AG10803 (cell line): ENCODE measurements around the gene DGKD.

Experiments used
- DNase-seq: peaks from one replicate; pipeline ENCODE4 v3.0.0; 2010; ENCODE audit warnings: low read depth
- H3K4me3 ChIP-seq: 2 replicates; pipeline ENCODE4 v1.5.1; 2011; ENCODE audit warnings: mild to moderate bottlenecking, low read length, control low read depth
- CTCF ChIP-seq: conservative IDR thresholded peaks from 2 replicates; pipeline ENCODE4 v1.5.1; 2011; ENCODE audit warnings: mild to moderate bottlenecking, low read length, control low read depth, inconsistent platforms

The DGKD gene

GRCh38 chr2:233435436-233436190, 81.3 kb downstream of the DGKD start:
- DNase-seq: no peak
- no peak for TF ChIP-seq CTCF
- no peak overlapping the region for H3K4me3 ChIP-seq

GRCh38 chr2:233436191-233436581, 81.9 kb downstream of the DGKD start:
- H3K4me3 ChIP-seq: no peak overlapping the region
- TF ChIP-seq CTCF: no peak
- DNase-seq: no peak

- no peak for TF ChIP-seq CTCF
- no peak for DNase-seq
- H3K4me3 ChIP-seq: no peak overlapping the region
These were observed 82.6 kb downstream of the DGKD start for GRCh38 chr2:233436691-233437438.

- no peak overlapping the region for H3K4me3 ChIP-seq
- no peak for TF ChIP-seq CTCF
- no peak for DNase-seq
These were observed 83.2 kb downstream of the DGKD start for GRCh38 chr2:233437439-233437955.

DNA sequence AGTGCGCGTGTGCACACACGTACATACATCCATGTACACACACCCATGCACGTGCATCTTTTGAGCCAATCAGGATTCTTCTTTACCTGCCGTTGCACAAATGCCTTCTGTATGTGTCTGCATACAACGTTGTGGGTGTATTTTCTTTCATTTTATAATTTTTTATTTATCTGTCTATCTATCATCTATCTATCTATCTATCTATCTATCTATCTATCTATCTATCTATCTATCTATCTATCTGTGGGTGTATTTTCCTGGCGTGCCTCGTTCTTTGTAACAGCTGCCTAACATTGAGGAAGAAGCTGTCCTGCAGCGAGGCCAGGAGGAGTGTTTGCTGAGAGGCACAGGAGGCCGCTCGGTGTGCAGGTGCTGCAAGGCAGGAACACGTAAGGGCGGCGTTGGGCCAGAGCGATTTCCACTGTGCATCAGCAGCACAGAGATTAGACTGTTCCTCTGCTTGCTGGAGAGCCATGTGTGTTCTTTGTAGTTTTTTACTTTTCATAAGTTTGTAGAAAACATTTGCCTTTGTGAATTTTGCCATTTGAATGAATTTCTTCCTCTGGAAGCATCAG, 84.4 kb downstream of the DGKD start:
- H3K4me3 ChIP-seq: no peak overlapping the region
- TF ChIP-seq CTCF: no peak
- DNase-seq: no peak

DNA sequence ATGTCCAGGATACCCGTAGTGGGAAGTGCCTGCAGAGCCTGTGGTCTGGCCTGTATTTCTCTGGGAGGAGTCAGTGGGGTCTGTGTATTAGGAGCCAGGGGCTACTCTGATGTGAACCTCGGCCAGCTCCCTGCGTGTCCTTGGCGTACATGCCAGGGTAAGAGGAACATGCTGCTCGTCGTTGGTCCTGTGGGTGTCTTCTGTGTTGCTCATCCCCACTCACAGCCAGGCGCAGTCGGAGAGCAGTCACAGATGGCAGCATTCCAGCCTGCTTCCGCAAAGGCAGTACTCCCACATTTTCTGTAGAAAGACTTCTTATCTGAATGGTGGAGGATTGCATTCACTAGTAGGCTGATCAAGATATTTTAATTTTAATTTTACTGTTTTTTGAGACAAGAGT, 84.9 kb downstream of the DGKD start:
- no peak overlapping the region for H3K4me3 ChIP-seq
- TF ChIP-seq CTCF: no peak
- DNase-seq: no peak
